ENCODE data around the gene TXNDC8. TPM values are rescaled to one million over a fixed set of nuclear protein-coding genes. Genes with fewer than 3 reads are reported as not detected.

Gene TXNDC8
- total RNA-seq, 1 donor from 2014 or later: not detected

GRCh38 chr9:110291921-110292557, 45.6 kb downstream of the TXNDC8 start:
- H3K36me3 Mint-ChIP-seq (ENCODE audit: low read depth): no peaks in the 10 kb centered on the region
- no peaks in the 10 kb centered on the region for H3K9me3 Mint-ChIP-seq
- H3K4me3 Mint-ChIP-seq: no peak overlapping the region
- DNase-seq (no peak), ATAC-seq (ENCODE audit: low read depth) (no peak)
- no peak for TF ChIP-seq CTCF (IDR thresholded peaks at IDR 0.05)
- ChIA-PET POLR2A (no interaction called here), CTCF (no interaction called here)
- intact Hi-C loops (cut with micrococcal nuclease): no loop called here
- H3K27me3 Mint-ChIP-seq: peaks cover 2% of the 10 kb centered on the region
- no peaks in the 10 kb centered on the region for H3K4me1 Mint-ChIP-seq
- no peak overlapping the region for H3K27ac Mint-ChIP-seq

- ATAC-seq (ENCODE audit: low read depth): no peak
- ChIA-PET CTCF (no interaction called here), POLR2A (no interaction called here)
- no peaks in the 10 kb centered on the region for H3K36me3 Mint-ChIP-seq (ENCODE audit: low read depth)
- intact Hi-C loops (cut with micrococcal nuclease): no loop called here
- H3K9me3 Mint-ChIP-seq: no peaks in the 10 kb centered on the region
- no peak for DNase-seq
- TF ChIP-seq CTCF (IDR thresholded peaks at IDR 0.05): no peak
- no peak overlapping the region for H3K4me3 Mint-ChIP-seq
- H3K27ac Mint-ChIP-seq: no peak overlapping the region
- no peaks in the 10 kb centered on the region for H3K4me1 Mint-ChIP-seq
- peaks cover 1% of the 10 kb centered on the region for H3K27me3 Mint-ChIP-seq
Observed at GRCh38 chr9:110290001-110290400, 47.7 kb downstream of the TXNDC8 start.

- H3K9me3 Mint-ChIP-seq: peaks cover 2% of the 10 kb centered on the region
- H3K27ac Mint-ChIP-seq: no peak overlapping the region
- no peak overlapping the region for H3K4me3 Mint-ChIP-seq
- ChIA-PET POLR2A (no interaction called here), CTCF (no interaction called here)
- intact Hi-C loops (cut with micrococcal nuclease): no loop called here
- peaks cover 6% of the 10 kb centered on the region for H3K27me3 Mint-ChIP-seq
- H3K4me1 Mint-ChIP-seq: no peaks in the 10 kb centered on the region
- ATAC-seq (ENCODE audit: low read depth) (no peak), DNase-seq (no peak)
- TF ChIP-seq CTCF (IDR thresholded peaks at IDR 0.05): no peak
- H3K36me3 Mint-ChIP-seq (ENCODE audit: low read depth): no peaks in the 10 kb centered on the region
Observed at GRCh38 chr9:110288503-110288902, 49.2 kb downstream of the TXNDC8 start.

- POLR2A ChIA-PET: no interaction called here
- H3K27ac Mint-ChIP-seq: no peak overlapping the region
- ATAC-seq (ENCODE audit: low read depth) (no peak), DNase-seq (no peak)
- CTCF ChIA-PET: no interaction called here
- H3K27me3 Mint-ChIP-seq: peaks cover 6% of the 10 kb centered on the region
- H3K9me3 Mint-ChIP-seq: peaks cover 2% of the 10 kb centered on the region
- H3K4me1 Mint-ChIP-seq: no peaks in the 10 kb centered on the region
- intact Hi-C loops (cut with micrococcal nuclease): no loop called here
- no peak for TF ChIP-seq CTCF (IDR thresholded peaks at IDR 0.05)
- H3K4me3 Mint-ChIP-seq: no peak overlapping the region
- no peaks in the 10 kb centered on the region for H3K36me3 Mint-ChIP-seq (ENCODE audit: low read depth)
Observed at GRCh38 chr9:110287289-110287680, 50.4 kb downstream of the TXNDC8 start.

GRCh38 chr9:110284211-110284844, 53.3 kb downstream of the TXNDC8 start:
- intact Hi-C loops (cut with micrococcal nuclease): no loop called here
- H3K9me3 Mint-ChIP-seq: peaks cover 2% of the 10 kb centered on the region
- ATAC-seq (ENCODE audit: low read depth) (no peak), DNase-seq (no peak)
- no peaks in the 10 kb centered on the region for H3K4me1 Mint-ChIP-seq
- CTCF ChIA-PET: no interaction called here
- POLR2A ChIA-PET: no interaction called here
- H3K27me3 Mint-ChIP-seq: peaks cover 6% of the 10 kb centered on the region
- H3K4me3 Mint-ChIP-seq: no peak overlapping the region
- no peak for TF ChIP-seq CTCF (IDR thresholded peaks at IDR 0.05)
- no peak overlapping the region for H3K27ac Mint-ChIP-seq
- no peaks in the 10 kb centered on the region for H3K36me3 Mint-ChIP-seq (ENCODE audit: low read depth)

Data from activated B cell treated with CpG ODN at 0.5 μM for 24 hours (primary cell).